ENCODE measurements around the gene ZNF132. TPM values are rescaled to one million over a fixed set of nuclear protein-coding genes. Genes with fewer than 3 reads are reported as not detected.
"Not testable (repeated sequence)": the region's sequence is repeated elsewhere in the genome, so short reads cannot be mapped to it uniquely, and the experiment has no call there.

ZNF132 gene
- total RNA-seq, 1 experiment from 2014 or later, result not detected

GRCh38 chr19:58456111-58456510 is 16.2 kb upstream of the ZNF132 start:
- Histone ChIP-seq H4K20me1 (ENCODE audit: insufficient read depth, low read depth, low read length) (no peaks in the 10 kb centered on the region), H3K9me2 (replicated peaks; ENCODE audit: insufficient read depth, low read length) (no peaks in the 10 kb centered on the region), H2AFZ (ENCODE audit: low read length) (no peak overlapping the region), H3K79me2 (ENCODE audit: low read length) (peaks cover 9% of the 10 kb centered on the region), H3K4me3 (ENCODE audit: low read length) (no peak overlapping the region), H3K9me3 (ENCODE audit: low read length) (no peaks in the 10 kb centered on the region), H3K4me2 (ENCODE audit: low read depth, low read length, poor library complexity, severe bottlenecking) (no peak overlapping the region), H3K27me3 (ENCODE audit: low read length) (no peaks in the 10 kb centered on the region), H3K36me3 (ENCODE audit: insufficient read depth, low read length) (peaks cover 4% of the 10 kb centered on the region), H3K9ac (ENCODE audit: low read length) (no peak overlapping the region), H3K4me1 (ENCODE audit: low read length) (peaks cover 5% of the 10 kb centered on the region), H3K27ac (ENCODE audit: low read length) (no peak overlapping the region)
- no peak for DNase-seq

GRCh38 chr19:58455306-58455705 is 15.4 kb upstream of the ZNF132 start:
- H3K9ac ChIP-seq (ENCODE audit: low read length), result no peak overlapping the region

GRCh38 chr19:58453743-58454142 is 13.8 kb upstream of the ZNF132 start:
- H3K4me3 ChIP-seq (ENCODE audit: low read length), result no peak overlapping the region
- no peak overlapping the region for H2AFZ ChIP-seq (ENCODE audit: low read length)
- DNase-seq, result no peak
- peaks cover 5% of the 10 kb centered on the region; the same call in 1 of the 2 replicates for H3K27me3 ChIP-seq (ENCODE audit: low read length)
- no peak overlapping the region for H3K4me2 ChIP-seq (ENCODE audit: low read depth, low read length, poor library complexity, severe bottlenecking)
- H4K20me1 ChIP-seq (ENCODE audit: insufficient read depth, low read depth, low read length), result no peaks in the 10 kb centered on the region
- H3K27ac ChIP-seq (ENCODE audit: low read length), result no peak overlapping the region
- H3K4me1 ChIP-seq (ENCODE audit: low read length), result peaks cover 11% of the 10 kb centered on the region
- H3K36me3 ChIP-seq (ENCODE audit: insufficient read depth, low read length), result peaks cover 4% of the 10 kb centered on the region
- H3K9me3 ChIP-seq (ENCODE audit: low read length), result peaks cover 13% of the 10 kb centered on the region
- no peak overlapping the region for H3K9ac ChIP-seq (ENCODE audit: low read length)
- H3K9me2 ChIP-seq (replicated peaks; ENCODE audit: insufficient read depth, low read length), result no peaks in the 10 kb centered on the region
- H3K79me2 ChIP-seq (ENCODE audit: low read length), result peaks cover 9% of the 10 kb centered on the region

More at GRCh38 chr19:58455306-58455705, 15.4 kb upstream of the ZNF132 start:
- Histone ChIP-seq H3K79me2 (ENCODE audit: low read length) (peaks cover 9% of the 10 kb centered on the region), H3K4me1 (ENCODE audit: low read length) (peaks cover 11% of the 10 kb centered on the region), H4K20me1 (ENCODE audit: insufficient read depth, low read depth, low read length) (no peaks in the 10 kb centered on the region), H3K9me3 (ENCODE audit: low read length) (no peaks in the 10 kb centered on the region), H3K27me3 (ENCODE audit: low read length) (no peaks in the 10 kb centered on the region), H3K4me3 (ENCODE audit: low read length) (no peak overlapping the region), H3K4me2 (ENCODE audit: low read depth, low read length, poor library complexity, severe bottlenecking) (no peak overlapping the region), H3K9me2 (replicated peaks; ENCODE audit: insufficient read depth, low read length) (no peaks in the 10 kb centered on the region), H2AFZ (ENCODE audit: low read length) (no peak overlapping the region), H3K27ac (ENCODE audit: low read length) (no peak overlapping the region), H3K36me3 (ENCODE audit: insufficient read depth, low read length) (peaks cover 4% of the 10 kb centered on the region)
- DNase-seq, result no peak

GRCh38 chr19:58451358-58452101 is 11.6 kb upstream of the ZNF132 start, which contains the start of gene ZNF324B:
TSS of gene ZNF324B (plus strand) at chr19:58451622. CDS start at chr19:58453702, 2,080 bp downstream.
- H3K27me3 ChIP-seq (ENCODE audit: low read length), result peaks cover 5% of the 10 kb centered on the region; the same call in 1 of the 2 replicates
- H2AFZ ChIP-seq (ENCODE audit: low read length), result peak within 1 kb of the TSS; percentile 88
- peaks cover 11% of the 10 kb centered on the region for H3K4me1 ChIP-seq (ENCODE audit: low read length)
- H3K4me3 ChIP-seq (ENCODE audit: low read length), result peak within 1 kb of the TSS; percentile 94
- peaks cover 15% of the 10 kb centered on the region for H3K9me3 ChIP-seq (ENCODE audit: low read length)
- peak; percentile 100 for DNase-seq
- no peaks in the 10 kb centered on the region; the same call in 1 of the 2 replicates for H3K36me3 ChIP-seq (ENCODE audit: insufficient read depth, low read length)
- peaks cover 9% of the 10 kb centered on the region for H3K79me2 ChIP-seq (ENCODE audit: low read length)
- peak within 1 kb of the TSS; percentile 83 for H3K4me2 ChIP-seq (ENCODE audit: low read depth, low read length, poor library complexity, severe bottlenecking)
- H4K20me1 ChIP-seq (ENCODE audit: insufficient read depth, low read depth, low read length), result no peaks in the 10 kb centered on the region
- no peak within 1 kb of the TSS; the same call in 1 of the 2 replicates for H3K27ac ChIP-seq (ENCODE audit: low read length)
- H3K9me2 ChIP-seq (replicated peaks; ENCODE audit: insufficient read depth, low read length), result no peaks in the 10 kb centered on the region
- H3K9ac ChIP-seq (ENCODE audit: low read length), result peak within 1 kb of the TSS; percentile 90

- Histone ChIP-seq H3K4me3 (ENCODE audit: low read length) (peak overlapping the region; percentile 94), H3K9me3 (ENCODE audit: low read length) (peaks cover 15% of the 10 kb centered on the region), H3K27ac (ENCODE audit: low read length) (no peak overlapping the region), H3K36me3 (ENCODE audit: insufficient read depth, low read length) (no peaks in the 10 kb centered on the region; the same call in 1 of the 2 replicates), H4K20me1 (ENCODE audit: insufficient read depth, low read depth, low read length) (no peaks in the 10 kb centered on the region), H3K9ac (ENCODE audit: low read length) (peak overlapping the region; percentile 90), H3K27me3 (ENCODE audit: low read length) (peaks cover 5% of the 10 kb centered on the region; the same call in 1 of the 2 replicates), H3K79me2 (ENCODE audit: low read length) (peaks cover 9% of the 10 kb centered on the region), H3K9me2 (replicated peaks; ENCODE audit: insufficient read depth, low read length) (no peaks in the 10 kb centered on the region), H3K4me2 (ENCODE audit: low read depth, low read length, poor library complexity, severe bottlenecking) (peak overlapping the region; percentile 83), H2AFZ (ENCODE audit: low read length) (peak overlapping the region; percentile 88), H3K4me1 (ENCODE audit: low read length) (peaks cover 11% of the 10 kb centered on the region)
- DNase-seq, result no peak
Measured at GRCh38 chr19:58450856-58451357, 11.0 kb upstream of the ZNF132 start.

GRCh38 chr19:58449980-58450379 is 10.0 kb upstream of the ZNF132 start:
- H3K4me2 ChIP-seq (ENCODE audit: low read depth, low read length, poor library complexity, severe bottlenecking); H2AFZ ChIP-seq (ENCODE audit: low read length); DNase-seq; H3K4me3 ChIP-seq (ENCODE audit: low read length); H3K27ac ChIP-seq (ENCODE audit: low read length); H3K9ac ChIP-seq (ENCODE audit: low read length); H4K20me1 ChIP-seq (ENCODE audit: insufficient read depth, low read depth, low read length); H3K79me2 ChIP-seq (ENCODE audit: low read length); H3K36me3 ChIP-seq (ENCODE audit: insufficient read depth, low read length); H3K27me3 ChIP-seq (ENCODE audit: low read length); H3K9me2 ChIP-seq (replicated peaks; ENCODE audit: insufficient read depth, low read length): not testable (repeated sequence)
- Histone ChIP-seq H3K9me3 (ENCODE audit: low read length) (peaks cover 15% of the 10 kb centered on the region), H3K4me1 (ENCODE audit: low read length) (peaks cover 16% of the 10 kb centered on the region)

- not testable (repeated sequence) for DNase-seq; H4K20me1 ChIP-seq (ENCODE audit: insufficient read depth, low read depth, low read length); H3K4me2 ChIP-seq (ENCODE audit: low read depth, low read length, poor library complexity, severe bottlenecking); H3K27ac ChIP-seq (ENCODE audit: low read length); H2AFZ ChIP-seq (ENCODE audit: low read length); H3K9me2 ChIP-seq (replicated peaks; ENCODE audit: insufficient read depth, low read length); H3K36me3 ChIP-seq (ENCODE audit: insufficient read depth, low read length); H3K9ac ChIP-seq (ENCODE audit: low read length); H3K27me3 ChIP-seq (ENCODE audit: low read length); H3K79me2 ChIP-seq (ENCODE audit: low read length); H3K4me3 ChIP-seq (ENCODE audit: low read length)
- H3K4me1 ChIP-seq (ENCODE audit: low read length), result peaks cover 20% of the 10 kb centered on the region
- peaks cover 15% of the 10 kb centered on the region for H3K9me3 ChIP-seq (ENCODE audit: low read length)
Measured at GRCh38 chr19:58448860-58449259, 8.9 kb upstream of the ZNF132 start.

- H3K4me1 ChIP-seq (ENCODE audit: low read length); H3K9me3 ChIP-seq (ENCODE audit: low read length); H3K4me2 ChIP-seq (ENCODE audit: low read depth, low read length, poor library complexity, severe bottlenecking); H3K9me2 ChIP-seq (replicated peaks; ENCODE audit: insufficient read depth, low read length); H3K9ac ChIP-seq (ENCODE audit: low read length); H3K4me3 ChIP-seq (ENCODE audit: low read length); H4K20me1 ChIP-seq (ENCODE audit: insufficient read depth, low read depth, low read length); H2AFZ ChIP-seq (ENCODE audit: low read length); H3K36me3 ChIP-seq (ENCODE audit: insufficient read depth, low read length); H3K27ac ChIP-seq (ENCODE audit: low read length); H3K79me2 ChIP-seq (ENCODE audit: low read length); H3K27me3 ChIP-seq (ENCODE audit: low read length); DNase-seq: not testable (repeated sequence)
Measured at GRCh38 chr19:58442986-58443385, 3.0 kb upstream of the ZNF132 start.
